HG02981 (cell line): ENCODE results near the gene GPN3.
"Not testable (repeated sequence)": the region's sequence is repeated elsewhere in the genome, so short reads cannot be mapped to it uniquely, and the experiment has no call there.

ENCODE experiments used
- ATAC-seq: cut with Tn5 transposase; IDR thresholded peaks from one replicate; pipeline ENCODE4 v1.9.1; 2021; ENCODE audit warnings: mild to moderate bottlenecking, moderate library complexity; ENCODE audit not compliant: unreplicated experiment

Gene GPN3

DNA sequence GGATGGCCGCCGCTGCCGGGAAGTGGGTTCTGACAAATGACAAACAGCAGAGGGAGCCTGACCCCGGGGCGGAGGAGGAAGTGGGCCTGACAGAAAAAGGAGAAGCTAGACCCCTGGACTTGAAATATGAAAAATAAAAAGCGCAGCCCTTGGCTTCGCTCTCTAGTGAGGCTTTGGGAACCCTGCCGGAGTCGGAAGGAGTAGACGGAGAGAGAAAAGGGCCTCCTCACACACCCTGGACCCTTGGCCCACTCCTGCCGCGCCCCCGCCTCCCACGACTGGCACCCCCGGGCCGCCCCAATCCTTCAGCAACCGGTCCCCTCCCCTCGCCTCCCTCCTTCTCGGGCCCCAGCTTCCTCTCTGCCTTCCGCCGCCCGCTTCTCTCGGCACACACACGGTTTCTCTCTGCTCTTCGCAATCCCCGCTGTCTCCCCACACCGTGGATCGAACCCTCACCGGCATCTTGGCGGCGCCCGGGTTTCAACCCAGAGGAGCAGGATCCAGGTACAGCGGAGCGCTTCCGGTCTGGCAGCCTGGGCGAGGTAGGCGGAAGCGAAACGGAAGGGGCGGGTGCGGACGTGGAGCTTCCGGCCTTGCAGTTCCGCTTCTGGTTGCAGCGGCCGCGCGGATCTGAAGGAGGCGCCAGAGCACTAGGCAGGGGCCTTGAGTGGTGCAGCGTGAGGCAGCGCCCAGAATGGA is 18.1 kb downstream of the GPN3 start, which contains the start of gene ARPC3:
Gene ARPC3, minus strand, starts transcription at position 539 of the 699 bp plus-strand sequence. Its CDS starts 77 bp downstream, at position 462.
- peak; percentile 91 for ATAC-seq

DNA sequence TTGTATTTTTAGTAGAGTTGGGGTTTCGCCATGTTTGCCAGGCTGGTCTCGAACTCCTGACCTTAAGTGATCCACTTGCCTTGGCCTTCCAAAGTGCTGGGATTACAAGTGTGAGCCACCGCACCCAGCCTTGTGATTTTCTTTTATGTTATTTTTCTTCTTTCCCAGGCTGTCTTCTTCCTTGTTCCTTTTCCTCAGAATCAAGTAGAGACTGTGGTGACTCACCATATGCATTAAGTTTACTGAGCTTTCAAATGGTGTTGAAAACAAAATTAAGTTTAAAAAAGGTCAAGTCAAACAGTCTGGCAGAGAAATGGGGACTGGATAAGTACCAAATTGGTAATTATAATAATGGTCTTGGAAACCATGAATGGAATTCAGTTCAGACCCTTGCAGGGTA is 23.6 kb downstream of the GPN3 start:
- no peak for ATAC-seq

DNA sequence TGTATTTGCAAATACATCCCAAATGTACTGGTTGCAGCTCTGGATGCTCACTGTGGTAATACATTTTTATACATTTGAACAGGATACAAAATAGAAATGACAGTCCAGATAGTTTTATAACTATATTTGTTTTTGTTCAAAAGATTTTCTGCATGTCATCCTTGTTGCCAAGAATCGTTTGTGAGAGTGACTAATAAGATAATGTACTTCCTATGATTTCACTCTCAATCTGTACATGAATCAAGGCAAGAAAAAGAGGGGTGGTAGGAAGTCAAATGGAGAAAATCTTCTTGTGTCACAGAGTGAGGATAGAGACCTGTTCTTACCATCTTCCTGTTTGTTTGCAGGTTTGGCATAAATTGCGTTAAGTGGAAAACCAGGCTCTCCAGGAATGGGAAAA is 31.8 kb downstream of the GPN3 start:
- ATAC-seq: no peak

DNA sequence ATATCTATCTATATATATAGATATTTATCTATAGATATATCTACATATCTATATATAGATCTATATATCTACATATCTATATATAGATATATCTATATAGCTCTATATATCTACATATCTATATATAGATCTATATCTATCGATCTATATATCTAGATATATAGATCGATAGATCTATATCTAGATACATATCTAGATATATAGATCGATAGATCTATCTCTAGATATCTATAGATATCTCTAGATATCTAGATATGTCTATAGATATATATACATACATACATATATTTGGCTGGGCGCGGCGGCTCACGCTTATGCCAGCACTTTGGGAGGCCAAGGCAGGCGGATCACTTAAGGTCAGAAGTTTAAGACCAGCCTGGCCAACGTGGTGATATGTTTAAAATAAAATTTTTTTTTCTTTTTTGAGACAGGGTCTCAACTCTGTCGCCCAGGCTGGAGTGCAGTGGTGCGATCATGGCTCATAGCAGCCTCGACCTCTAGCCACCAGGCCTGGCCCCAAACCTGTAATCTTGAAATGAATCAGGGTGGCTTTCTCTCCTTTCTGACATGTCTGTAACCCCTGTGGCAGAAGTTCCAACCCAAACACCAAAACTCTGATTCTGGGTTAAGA is 36.0 kb downstream of the GPN3 start:
- ATAC-seq: no peak

DNA sequence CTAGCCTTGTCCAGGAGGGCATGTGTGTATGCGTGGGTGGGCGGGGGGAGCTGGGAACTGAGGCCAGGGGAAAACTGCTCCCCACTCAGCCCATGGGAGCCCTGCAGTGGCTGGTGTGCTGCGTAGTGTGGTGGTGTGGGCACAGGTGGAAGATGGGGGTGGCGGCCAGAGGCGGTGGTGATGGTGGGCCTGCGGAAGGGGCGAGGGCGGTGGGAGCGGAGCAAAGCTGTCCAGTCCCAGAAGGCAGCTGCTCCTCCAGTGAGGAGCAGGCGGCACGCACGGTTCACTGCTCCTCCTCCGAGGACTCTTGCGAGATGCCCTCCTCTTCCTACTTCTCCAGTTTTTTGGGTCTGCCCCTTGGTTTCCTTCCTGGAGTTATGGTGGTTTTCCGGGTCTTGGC is 38.4 kb downstream of the GPN3 start:
- ATAC-seq: not testable (repeated sequence)

DNA sequence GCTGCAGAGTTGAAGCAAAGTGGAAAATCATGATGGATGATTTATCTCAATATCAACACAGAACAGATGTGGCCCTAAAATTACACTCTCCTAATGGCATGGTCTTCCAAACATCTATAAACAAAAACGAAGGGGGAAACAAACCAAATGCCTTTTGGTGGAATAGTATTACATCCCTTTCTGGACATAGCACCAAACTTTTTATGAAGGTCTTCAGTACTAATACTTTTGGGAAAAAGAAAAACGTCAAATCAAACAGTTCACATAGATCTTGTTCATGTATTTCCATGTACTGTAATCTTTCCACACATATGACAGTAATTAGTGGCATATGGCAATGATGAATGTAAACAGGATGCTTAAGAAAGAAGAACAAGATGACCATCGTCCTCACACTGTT is 41.7 kb downstream of the GPN3 start:
- ATAC-seq: no peak

DNA sequence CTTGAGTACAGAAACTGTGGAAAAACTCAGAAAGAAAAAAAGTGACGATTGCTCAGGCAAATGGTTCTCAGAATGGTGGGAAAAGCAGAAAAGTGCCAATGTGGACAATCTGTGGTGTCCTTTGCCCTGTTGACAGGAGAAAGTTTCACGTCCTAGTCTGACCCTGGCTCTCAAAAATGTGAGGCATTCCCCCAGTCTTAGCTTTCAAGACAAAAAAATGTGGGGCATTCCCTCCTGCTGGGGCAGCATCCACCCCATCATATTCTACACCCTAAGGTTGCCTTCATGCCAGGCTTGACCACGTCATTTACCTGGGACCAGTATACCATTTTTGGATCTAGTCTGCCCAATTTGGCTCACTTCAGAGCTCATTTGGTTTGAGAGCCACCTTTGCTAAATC is 43.8 kb downstream of the GPN3 start:
- no peak for ATAC-seq

DNA sequence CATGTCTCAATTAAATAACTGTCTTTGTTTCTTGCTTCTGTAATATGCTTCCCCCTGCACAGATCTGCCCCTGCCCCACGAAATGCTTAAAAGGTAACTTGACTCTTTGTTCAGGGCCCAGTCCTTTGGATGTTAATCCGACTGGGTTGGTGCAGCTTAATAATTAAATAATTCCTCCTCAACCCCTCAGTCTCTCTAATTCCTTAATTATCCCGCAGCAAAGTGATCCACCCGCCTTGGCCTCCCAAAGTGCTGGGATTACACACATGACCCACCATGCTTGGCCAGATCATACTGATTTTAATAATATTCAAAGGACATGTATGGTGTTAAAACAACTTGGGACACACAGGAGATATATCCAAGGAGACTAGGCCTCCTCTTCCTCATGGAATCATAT is 46.4 kb downstream of the GPN3 start:
- no peak for ATAC-seq

DNA sequence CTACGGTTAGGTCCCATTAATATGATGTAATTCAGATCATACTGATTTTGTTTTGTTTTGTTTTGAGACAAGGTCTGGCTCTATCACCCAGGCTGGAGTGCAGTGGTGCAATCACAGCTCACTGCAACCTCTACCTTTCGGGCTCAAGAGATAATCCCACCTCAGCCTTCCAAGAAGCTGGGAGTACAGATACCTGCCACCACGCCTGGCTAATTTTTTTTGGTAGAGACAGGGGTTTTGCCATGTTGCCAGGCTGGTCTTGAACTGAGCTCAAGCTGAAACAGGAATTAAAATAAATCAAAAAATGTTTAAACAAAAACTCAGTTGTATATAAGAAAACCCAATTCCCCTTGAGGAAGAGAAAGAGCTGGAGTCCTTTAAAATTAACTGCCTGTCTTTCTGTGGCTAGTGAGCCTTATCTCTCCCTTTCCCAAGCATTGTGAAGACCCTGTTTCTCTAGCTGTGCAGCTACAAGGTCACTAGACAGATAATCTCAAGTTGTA is 46.8 kb downstream of the GPN3 start:
- ATAC-seq: no peak

DNA sequence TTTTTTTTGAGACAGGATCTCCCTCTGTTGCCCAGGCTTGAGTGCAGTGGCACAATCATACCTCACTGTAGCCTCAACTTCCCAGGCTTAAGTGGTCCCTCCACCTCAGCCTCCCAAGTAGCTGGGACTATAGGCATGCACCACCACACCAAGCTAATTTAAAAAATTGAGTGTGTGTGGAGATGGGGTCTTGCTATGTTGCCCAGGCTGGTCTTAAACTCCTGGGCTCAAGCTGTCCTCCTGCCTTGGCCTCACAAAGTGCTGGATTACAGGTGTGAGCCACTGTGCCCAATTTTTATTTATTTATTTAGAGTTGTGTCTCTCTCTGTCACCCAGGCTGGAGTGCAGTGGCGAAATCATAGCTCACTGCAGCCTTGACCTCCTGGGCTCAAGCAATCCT is 47.4 kb downstream of the GPN3 start:
- ATAC-seq: not testable (repeated sequence)

DNA sequence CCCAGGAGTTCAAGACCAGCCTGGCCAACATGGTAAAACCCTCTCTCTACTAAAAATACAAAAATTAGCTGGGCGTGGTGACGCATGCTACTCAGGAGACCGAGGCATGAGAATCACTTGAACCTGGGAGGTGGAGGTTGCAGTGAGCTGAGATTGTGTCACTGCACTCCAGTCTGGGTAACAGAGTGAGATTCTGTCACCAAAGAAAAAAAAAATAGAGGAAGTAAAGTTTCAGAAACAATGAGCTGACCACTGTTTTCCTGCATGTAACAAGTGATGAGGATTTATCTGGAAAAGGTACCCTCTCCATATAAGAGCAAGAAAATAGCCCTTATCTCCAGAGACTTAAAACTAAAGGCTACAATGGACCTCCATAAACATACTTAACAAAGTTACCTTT is 50.9 kb downstream of the GPN3 start:
- not testable (repeated sequence) for ATAC-seq

DNA sequence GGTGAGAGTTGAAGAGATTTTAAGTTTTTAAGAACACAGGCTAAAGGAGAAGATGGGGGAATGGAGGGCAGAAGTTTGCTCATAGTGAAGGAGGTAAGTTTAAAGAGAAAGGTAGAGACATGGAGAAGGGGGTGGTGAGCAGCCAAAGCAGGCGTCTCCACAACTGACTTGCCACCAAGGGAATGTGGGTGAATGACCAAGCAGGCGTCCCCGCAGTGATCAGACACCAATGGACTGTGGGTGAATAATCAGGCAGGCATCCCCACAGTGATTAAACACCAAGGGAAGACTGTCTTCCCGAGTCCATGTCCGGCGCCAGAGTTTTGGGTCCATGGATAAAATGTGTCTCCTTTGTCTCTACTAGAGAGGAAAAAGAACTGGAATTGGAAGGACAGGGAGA is 58.0 kb downstream of the GPN3 start:
- ATAC-seq: not testable (repeated sequence)

DNA sequence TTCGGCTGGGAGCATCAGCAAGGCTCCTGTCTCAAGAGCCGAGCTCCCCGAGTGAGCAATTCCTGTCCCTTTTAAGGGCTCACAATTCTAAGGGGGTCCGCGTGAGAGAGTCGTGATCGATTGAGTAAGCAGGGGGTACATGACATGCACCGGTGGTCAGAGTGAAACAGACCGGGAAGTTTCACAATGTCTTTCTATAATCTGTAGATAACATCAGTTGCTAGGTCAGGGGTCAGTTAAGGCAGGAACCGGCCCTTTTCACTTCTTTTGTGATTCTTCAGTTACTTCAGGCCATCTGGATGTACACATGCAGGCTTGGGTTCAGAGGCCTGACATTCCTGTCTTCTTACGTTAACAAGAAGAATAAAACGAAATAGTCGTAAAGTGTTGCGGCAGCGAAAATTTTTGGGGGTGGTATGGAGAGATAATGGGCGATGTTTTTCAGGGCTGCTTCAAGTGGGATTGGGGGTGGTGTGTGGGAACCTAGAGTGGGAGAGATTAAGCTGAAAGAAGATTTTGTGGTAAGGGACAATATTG is 62.9 kb downstream of the GPN3 start:
- ATAC-seq: not testable (repeated sequence)

DNA sequence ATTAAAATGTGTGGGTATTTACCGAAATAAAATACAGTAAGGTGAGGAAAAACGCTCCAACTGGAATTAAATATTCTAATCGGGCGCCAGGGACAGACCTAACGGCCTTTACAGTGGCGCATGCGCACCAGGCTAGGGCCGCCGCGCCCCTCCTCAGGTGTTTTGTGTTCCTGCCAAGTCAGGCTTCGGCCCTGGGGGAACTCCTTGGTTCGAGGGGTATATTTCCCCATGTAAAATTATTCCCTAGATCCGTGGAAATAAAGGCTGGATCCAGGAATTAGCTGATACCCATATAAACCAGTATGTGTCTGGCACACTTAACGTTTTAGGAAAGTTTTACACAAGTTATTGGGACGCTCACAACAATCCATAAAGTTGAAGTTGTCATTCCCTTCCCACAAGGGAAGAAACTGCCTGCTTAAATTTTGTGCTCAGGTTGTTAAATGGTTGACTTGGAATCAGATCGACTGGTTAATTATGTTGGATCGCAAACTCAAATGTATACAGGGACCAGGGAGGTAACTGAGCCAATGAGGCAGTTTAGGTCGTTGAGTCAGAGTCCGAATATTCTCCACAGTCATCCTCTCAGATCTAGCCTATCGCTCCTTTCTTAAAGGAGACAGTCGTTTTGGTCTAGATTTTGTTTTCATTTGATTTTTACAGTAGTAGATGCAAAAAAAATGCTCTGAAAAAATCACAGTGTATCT is 63.9 kb downstream of the GPN3 start:
- no peak for ATAC-seq

DNA sequence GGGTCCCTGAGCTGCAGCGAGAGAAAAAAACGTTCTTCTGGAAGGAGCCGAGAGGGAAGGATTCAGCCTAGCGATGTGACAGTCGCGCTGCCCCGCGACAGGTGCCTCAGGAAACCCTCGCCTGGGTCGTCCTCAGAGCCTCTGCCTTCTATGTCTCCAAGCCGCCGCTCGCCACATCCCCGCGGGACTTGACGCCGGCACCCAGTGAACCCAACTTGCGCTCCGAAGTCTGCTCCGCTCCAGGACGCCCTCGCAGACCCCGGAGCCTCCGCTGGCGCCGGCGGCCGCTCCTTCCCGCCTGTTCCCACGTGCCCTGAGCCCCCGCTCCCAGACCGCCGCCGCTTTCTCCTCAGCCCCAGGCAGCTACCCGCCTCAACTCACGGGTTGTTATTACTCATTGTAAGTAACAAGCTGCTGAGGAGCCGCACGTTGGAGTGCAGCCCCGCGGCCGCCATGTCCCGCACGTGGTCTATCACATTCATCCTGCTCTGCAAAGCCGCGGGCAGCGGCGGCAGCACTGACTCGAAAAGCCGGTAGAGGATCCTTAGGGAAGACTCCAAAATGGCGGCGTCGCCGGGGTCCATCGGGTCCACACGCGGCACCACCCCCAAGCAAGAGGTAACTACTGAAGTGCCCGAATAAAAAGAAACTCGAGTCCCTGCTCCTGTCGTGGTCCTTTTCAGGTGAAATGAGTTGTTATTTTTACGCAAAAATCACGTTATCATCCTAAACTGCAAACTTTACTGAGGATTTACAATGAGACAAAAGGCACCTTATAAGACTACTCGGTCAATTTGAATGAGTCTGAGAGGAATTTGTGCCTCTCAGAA is 64.7 kb downstream of the GPN3 start, which contains the start of gene ANAPC7:
Gene ANAPC7, minus strand, starts transcription at position 563 of the 830 bp plus-strand sequence. Its CDS starts 81 bp downstream, at position 482.
- ATAC-seq: peak; percentile 73
